Raji (cell line): ENCODE measurements around the gene SEMA4A.

ENCODE experiments used
- POLR2A ChIP-seq: IDR thresholded peaks from 2 replicates; pipeline ENCODE4 v1.6.1; 2011; ENCODE audit warnings: low read depth, low read length, control low read depth; ENCODE audit not compliant: insufficient read depth

The SEMA4A gene

DNA sequence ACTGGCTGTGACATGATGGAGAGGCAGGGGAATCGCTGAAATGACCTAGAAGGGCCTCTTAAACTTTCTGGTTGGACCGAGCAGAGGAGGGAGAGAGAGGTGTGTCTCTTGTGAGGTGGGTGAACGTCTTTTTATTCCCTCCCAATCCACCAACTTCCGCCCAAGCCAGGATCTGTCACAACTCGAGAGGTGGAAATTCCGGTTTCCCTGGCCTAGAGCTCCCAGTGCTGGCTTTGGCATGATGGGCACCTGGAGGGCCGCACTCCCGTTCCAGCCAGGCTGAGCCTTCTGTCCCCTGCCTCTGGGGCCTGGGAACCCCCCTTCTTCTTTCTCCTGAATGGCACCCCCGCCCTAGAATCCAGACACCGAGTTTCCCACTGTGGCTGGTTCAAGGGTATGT, at the start of gene SEMA4A:
Gene SEMA4A (plus strand): TSS at position 224 of the 400 bp plus-strand sequence. CDS start 994 bp downstream, outside the sequence.
- no peak for TF ChIP-seq POLR2A

DNA sequence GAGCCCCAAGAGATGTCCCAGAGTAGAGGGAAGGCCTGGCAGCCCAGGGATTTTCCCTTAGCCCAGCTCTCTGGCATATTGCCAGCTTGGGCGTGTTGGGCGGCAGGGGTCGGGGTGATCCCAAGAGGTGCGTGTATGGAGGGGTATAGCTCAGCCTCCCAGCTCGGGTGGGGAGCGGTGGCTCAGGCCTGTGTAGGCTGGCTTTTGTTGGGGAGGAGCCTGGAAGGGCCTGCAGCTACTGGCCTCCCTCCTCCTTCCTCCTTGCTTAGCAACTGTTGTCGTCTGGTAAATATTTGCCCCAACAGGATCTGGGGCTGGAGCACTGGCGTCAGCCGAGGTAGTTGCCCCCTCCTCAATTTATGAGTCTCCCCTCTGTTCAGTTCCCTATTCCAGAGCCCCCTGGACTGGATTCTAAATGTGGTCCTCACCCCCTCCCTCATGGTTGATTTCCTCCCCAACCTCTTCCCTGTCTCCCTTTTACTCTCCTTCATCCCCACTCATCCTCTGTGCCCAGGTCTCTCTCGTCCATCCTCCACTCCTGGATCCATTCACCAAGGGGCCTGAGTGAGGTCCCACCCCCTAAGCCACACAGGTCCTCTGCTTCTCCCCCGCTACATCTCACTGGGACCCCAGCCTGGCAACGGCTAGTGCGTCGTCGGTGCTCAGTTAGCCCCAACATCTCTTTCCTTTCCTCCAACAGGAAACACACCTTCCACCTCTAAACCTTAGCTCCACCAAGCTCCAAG, 49.1 kb upstream of the SEMA4A start:
- TF ChIP-seq POLR2A = no peak

DNA sequence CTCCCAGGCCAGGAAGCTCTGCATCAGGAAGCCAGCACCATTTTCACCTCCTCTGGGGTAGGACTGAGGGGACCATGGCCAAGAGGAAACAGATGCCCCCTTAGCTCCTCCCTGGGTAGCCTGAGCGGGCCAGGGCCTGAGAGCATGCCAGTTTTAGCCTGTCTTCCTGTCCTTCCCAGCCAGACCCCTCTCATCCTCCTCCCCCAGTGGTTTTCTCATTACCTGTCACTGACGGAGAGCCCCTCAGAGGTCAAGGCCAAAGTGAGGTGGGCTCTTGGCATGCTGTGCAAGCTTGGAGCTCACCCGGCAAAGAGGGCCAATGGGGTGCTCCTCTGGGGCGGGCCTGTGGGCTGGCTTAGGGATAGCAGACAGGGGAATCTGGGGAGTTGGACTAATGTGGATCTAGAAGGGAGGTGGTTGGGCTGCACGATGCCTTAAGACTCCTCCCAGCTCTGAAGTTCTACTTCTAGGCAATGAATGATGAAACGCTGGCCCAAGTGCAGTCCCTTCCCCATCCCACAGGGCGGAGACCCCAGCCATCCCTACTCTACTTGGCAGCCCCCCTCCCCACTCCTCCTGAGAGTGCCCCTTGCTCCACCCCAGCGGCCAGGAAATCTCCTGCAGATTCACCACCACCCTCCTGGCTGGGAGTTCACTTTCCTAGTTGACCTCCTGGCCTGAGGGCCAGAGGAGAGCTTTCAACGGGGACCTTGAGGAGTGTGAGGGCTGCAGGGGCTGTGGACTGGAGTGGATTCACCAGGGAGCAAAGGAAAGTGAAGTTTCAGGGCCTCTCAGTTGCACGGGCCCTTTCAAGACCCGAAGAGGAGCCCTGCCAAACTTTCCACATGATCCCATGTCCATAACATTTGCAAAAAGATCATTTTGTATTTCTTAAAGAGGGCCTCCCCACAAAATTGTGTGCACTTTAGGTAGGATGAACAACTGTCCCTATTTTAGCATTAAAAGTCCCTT, 48.2 kb upstream of the SEMA4A start:
- TF ChIP-seq POLR2A = no peak

DNA sequence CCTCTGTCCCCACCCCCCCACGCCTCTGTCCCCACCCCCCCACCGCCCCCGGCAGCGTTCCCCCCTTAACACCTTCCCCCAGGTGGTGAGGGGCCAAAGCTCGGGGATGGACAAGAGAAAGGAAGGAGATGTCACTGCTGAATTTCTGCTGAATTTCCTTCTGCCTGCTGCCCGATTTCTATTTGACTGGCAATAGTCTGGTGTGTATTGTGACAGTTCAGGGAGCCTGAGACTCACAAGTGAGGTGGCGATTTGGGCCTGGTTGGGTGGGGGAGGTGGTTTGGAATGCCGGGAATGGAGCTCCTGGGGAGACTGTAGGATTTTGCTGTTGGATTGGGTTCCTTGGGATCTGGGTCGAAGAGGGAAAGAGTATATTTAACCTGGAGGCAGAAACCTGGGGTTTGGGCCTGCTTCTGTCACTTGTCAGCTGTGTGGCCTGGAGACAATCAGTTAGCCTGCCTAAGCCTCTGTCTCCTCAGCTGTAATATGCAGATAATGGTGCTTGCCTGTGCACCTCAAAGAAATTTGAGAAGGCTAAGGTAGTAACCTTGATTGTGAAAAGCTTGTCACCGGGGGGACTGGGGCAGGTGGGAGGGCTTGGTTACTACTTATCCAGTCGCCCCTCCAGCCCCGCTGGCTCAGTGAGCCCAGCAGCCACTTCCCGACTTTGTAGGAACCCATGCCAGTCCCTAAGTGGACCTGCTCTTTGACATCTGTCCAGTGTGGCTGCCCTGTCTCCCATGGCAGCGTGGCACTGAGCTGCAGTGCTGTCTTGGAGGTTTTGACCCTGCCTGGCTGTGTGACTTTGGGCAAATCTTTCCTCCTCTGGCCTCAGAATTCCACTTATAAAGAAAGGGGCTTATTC, 46.5 kb upstream of the SEMA4A start:
- TF ChIP-seq POLR2A = no peak

DNA sequence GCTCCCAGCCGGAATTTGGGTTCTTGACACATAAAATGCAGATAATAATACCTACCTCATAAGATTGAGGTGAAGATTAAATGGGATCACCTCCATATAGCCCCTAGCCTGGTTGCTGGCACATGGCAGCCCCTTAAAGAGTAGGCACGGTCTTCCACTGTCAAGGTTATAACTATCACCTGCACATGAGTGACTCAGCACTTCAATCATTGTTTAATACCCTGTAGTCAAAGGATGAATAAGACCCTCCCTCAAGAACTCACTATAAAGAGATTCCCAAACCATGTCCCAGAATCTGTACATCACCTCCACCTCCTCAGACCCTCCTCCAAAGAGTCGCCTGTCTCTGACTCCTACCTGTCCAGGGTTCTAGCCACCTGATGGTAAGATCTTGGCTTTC, 45.3 kb upstream of the SEMA4A start:
- TF ChIP-seq POLR2A = no peak

DNA sequence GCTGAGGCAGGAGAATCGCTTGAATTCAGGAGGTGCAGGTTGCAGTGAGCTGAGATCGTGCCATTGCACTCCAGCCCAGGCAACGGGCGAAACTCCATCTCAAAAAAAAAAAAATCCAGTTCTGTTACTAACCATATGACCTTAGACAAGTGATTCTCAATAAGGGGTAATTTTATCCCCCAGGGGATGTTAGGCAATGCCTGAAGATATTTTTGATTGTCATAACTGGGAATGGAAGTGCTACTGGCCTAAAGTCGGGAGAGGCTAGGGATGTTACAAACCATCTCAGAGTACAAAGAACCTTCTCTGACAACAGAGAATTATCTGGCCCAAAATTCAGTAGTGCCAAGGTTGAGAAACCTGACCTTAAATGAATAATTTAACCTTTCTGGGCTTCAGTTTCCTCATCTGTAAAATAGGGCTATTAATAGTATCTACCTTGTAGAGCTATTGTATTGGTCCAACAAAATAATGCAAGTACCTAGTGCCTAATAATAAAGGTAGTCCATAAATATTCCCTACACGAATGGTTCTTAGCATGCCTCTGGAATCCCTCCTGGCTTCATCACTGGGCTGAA, 44.6 kb upstream of the SEMA4A start:
- no peak for TF ChIP-seq POLR2A

DNA sequence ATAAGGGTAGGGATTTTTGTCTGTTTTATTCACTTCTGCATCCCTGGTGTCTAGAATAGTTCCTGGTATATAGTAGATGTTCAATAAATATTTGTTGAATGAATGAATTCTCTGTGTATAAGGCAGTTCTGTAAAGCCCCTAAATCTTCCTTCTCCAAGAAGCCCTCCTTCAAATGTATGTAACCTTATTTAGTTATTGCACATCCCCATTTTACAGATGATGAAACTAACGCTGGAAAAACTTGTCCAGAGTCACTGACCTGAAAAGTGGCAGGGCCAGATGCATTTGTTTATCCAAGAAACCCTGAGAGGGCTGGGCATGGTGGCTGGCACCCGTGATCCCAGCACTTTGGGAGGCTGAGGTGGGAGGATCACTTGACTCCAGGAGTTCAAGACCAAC, 43.1 kb upstream of the SEMA4A start:
- TF ChIP-seq POLR2A = no peak

DNA sequence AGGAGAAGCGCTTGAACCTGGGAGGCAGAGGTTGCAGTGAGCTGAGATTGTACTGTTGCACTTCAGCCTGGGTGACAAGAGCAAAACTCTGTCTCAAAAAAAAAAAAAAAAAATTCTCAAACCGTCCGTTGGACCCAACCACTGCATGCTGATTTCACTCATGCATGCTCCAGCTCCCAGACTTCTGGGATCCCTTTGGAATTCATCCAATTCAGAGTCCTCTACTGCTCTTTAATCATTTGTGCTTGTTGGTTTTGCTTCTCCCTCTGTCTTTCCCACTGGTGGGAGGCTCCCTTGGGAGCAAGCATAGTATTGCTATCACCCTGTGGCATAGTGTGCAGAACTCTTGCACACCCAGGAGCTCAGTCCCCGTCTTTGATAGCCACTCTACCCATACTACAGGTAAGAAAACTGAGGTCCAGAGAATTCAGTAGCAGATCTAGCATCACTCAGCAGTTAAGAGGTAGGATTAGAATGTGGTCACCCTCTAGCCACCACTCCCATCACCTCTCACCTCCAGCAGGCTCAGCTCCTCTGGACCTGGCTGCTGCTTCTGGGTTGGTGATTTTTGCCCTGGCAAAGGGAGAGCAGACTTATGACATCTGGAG, 41.9 kb upstream of the SEMA4A start:
- TF ChIP-seq POLR2A = no peak

DNA sequence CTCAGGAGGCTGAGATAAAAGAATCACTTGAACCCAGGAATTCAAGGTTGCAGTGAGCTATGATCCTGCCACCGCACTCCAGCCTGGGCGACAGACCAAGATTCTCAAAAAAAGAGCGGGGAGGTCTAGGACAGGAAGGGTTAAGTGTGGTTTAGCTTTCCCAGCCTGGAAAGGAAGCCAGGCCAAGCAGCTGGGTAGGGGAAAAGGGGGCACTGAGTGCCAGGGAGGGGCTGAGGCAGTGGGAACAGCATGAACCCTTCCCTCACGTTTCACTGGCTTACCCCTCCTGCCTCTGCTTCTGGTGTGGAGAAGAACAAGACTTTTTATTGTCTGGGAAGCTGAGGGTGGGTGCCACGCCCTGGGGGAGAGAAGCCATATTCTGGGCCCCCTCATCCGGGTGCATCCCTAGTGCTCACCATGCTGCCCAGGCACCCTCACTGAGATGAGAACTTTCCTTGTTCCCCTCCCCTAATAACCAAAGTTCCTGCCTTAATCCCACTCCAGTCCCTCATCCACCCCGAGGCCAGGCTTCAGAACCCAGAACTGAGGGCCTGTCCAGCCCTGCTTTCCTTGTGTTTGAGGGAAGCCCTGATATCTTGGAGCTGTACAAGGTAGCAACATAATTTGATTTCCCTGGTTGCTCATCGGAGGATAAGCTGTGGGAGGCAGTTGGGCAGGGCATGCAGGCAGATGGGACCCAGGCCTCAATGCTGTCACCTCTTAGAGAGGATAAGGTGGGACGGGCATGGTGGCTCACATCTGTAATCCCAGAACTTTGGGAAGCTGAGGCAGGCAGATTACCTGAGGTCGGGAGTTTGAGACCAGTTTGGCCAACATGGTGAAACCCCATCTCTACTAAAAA, 40.9 kb upstream of the SEMA4A start:
- no peak for TF ChIP-seq POLR2A

DNA sequence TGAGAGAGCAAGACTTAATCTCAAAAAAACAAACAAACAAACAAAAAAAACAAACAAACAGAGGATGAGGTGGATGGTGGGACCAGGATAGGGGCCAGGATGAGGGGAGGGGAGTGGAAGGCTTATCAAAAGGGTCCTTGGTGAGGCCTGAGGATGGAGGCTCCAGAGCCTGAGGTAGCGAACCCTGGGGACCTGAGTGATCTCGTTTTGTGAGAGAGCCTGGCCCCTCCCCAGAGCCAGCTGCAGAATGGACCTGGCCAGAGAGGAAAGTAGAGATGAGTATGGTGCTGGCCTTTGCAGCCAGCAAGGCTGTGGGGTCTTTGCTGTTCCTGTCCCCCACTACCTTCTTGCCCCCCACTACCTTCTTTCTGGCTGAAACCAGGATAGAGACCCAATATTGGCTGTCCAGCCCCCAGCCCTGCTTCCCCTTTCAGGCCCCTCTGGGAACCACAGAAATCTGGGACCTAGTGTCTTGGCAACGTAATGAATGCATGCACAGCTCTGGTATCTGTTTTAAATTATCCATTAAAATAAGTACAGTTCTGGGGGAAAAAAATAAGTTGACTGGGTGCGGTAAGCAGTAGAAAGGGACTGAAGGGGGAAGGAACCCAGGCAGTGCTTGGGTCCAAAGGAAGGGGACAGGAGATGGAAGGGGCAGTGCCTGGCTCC, 40.0 kb upstream of the SEMA4A start:
- TF ChIP-seq POLR2A = no peak

DNA sequence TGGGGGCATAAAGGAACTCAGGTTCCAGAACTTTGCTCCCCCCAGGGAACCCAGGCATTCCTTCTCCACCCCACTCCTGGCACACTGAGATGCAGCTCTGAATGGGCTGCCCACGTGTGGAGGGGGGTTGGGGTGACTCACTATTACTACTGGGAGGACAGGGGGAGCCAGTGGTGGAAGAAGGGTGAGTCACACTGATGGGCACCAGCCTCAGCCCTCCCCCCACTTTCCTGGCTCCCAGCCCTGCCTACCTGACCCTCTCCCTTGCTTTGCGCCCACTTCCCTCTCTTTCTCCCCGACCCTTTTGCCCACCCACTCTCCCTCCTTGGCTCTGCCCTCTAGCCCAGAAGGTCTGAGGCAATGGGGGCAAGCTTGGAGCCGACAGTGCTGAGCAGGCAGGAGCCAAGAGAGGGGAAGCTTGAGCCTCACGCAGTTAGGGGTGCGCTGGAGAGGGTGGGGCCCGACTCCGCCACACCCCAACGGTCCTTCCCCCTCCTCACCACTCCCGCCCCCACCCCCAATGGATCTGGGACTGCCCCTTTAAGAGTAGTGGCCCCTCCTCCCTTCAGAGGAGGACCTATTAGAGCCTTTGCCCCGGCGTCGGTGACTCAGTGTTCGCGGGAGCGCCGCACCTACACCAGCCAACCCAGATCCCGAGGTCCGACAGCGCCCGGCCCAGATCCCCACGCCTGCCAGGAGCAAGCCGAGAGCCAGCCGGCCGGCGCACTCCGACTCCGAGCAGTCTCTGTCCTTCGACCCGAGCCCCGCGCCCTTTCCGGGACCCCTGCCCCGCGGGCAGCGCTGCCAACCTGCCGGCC, 39.1 kb upstream of the SEMA4A start, which contains the start of gene LMNA:
Gene LMNA (plus strand): TSS at position 611 of the 818 bp plus-strand sequence. CDS start 208 bp downstream, outside the sequence.
- TF ChIP-seq POLR2A = no peak
